HS-5 (cell line): ENCODE results near the gene AKAP12.
"Not testable (repeated sequence)": the region's sequence is repeated elsewhere in the genome, so short reads cannot be mapped to it uniquely, and the experiment has no call there.

Experiments used
- DNase-seq: peaks from one replicate; pipeline ENCODE4 v3.0.0-alpha.2; 2012; ENCODE audit warnings: low read depth

Gene AKAP12

DNA sequence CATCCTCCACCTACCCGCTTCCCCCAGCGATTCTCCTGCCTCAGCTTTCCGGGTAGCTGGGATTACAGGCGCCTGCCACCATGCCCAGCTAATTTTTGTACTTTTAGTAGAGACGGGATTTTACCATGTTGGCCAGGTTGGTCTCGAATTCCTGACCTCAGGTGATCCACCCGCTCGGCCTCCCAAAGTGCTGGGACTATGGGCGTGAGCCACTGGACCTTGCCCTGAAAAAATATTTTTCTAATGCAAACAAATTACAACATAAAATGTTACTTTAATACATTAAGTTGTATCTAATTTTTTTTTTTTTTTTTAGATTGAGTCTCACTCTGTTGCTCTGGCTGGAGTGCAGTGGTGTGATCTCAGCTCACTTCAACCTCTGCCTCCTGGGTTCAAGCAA is 142.9 kb downstream of the AKAP12 start:
- not testable (repeated sequence) for DNase-seq

DNA sequence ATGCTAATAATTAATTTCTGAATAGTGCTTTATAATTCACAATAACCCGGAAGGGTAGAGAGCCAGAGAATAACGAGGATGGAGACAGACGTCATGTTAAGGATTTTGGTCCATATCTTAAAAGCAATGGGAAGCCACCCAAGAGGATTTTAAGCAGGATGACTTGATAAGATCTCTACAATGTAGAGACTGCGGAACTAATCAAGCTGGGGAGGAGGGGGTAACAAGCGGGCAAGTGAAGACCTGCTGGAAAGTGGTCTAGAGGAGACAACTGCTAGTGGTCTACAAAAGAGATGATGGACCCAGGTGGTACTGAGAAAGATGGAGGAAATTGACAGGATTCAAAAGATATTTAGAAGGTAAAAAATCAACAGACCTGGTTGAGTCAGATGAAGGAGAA is 144.4 kb downstream of the AKAP12 start:
- DNase-seq: no peak

DNA sequence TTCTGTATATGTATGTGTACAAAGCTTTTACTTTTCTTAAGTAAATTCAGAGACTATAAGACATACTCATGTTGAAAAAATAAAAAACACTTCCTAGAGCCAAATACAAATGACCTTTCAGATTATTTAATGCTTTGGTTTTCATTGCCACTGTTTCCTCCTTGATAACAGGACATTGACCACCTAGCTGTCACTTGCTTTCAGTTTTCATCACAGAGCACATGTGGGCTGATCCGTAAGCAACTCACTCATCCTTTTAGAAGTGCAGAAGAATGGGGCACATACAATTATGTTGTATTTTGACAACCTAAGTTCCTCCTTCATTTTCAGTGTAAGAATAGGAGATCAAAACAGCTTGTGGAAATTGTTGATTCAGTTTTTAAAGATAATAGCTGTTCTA is 145.4 kb downstream of the AKAP12 start:
- DNase-seq: no peak

DNA sequence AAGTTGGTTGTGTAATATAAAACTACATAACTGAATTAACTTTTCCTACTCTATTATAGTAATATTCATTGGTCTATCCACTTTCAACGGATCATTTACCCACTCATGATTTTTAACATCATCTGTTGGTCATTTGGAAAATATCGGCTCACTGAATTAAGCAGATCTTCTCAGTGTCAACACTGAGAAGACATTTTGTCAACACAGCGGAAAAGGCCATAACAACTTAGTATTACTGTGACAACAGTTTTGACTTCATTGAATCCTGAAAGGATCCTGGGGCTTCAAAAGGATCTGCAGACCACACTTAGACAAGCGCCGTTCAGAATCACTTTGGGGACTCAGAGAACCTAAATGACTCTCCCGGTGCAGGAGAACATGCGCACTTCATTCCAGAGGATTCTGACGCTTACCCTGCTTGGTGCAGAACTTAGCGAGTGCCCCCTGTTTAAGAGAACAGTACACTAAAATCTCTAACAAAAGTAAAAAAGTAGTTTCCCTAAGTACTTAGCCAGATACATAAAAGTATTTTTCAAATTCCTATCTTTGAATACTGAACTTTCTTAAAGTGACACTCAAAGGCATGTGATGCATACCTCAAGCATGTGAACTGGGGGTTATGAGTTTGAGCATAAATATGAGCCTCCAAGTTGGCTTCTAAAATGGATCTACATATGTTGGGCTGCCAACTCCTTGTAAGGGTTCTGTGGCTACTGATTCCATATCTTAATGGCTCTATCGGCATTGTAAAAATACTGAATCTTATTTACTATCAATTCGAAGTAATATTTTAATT is 147.6 kb downstream of the AKAP12 start:
- DNase-seq: peak; percentile 52

DNA sequence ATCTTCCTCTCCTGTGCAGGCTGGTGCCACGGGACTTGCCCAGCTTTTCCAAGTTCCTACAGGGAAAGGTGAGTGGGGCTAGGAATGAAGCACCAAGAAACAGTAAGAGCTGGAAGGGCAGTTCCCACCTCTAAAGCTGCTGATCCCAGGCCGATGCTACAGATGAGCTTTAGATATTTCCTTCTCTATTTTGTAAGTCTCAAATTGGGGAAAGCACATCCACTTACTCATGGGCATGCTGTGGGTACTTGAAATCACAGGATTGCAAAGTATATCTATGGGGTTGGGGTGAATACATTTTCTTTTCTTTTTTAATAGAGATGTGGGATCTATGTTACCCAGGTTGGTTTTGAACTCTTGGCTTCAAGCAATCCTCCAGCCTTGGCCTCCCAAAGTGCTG is 148.5 kb downstream of the AKAP12 start:
- DNase-seq: no peak

DNA sequence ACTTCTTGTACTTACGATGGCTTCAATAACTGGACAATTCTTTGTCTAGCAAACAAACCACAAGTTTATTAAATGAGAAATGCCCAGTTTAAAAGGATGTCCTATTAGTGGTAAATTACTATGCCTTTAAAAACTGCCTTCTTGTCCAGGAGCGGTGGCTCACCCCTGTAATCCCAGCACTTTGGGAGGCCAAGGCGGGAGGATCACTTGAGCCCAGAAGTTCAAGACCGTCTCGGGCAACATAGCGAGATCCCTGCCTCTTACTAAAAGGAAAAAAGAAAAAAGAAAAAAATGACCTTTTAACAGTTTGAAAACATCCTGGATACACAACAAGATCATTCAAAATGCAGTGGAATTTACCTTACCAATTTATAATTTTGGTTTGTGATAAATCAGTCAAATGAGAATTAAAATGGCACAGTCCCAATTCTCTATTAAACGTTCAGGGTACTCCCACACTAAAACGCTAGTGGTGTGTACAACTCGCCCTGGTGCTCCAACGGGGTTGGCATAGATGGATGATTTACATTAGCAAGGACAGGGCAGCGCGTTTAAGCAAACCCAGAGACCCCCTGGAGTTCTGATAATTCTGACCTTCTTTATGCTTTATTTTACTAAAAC is 149.3 kb downstream of the AKAP12 start:
- DNase-seq: no peak

DNA sequence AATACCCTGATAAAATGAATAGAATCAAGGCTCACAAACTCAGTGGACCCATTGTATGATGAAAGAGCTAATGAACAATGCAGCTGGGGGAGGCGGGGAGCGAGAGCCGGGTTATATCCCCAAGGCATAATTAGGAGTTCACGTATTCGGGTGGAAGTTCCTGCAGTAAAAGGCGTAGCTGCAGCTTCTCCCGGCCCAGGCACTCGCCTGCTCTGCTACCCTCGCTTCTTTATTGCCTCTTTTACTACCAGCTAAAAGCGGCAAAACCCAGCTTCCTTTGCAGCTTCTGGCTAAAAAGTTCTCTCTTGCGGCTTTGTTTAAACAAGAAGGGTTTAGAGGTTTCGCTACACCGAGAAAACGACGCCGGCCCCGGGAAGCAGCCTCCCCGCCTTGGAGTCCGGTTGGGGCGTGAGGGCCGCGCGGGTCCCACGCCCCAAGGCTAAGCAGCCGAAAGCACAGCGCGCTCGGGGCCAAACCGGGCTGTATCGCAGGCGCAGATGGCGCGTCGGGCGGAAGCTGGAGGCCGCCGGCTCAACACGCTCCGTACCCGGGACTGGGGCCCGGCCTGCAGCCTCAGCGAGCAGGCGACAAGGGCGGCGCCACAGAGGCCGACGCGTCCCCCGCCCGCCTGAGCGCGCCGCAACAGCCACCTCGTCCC is 150.0 kb downstream of the AKAP12 start:
- no peak for DNase-seq

DNA sequence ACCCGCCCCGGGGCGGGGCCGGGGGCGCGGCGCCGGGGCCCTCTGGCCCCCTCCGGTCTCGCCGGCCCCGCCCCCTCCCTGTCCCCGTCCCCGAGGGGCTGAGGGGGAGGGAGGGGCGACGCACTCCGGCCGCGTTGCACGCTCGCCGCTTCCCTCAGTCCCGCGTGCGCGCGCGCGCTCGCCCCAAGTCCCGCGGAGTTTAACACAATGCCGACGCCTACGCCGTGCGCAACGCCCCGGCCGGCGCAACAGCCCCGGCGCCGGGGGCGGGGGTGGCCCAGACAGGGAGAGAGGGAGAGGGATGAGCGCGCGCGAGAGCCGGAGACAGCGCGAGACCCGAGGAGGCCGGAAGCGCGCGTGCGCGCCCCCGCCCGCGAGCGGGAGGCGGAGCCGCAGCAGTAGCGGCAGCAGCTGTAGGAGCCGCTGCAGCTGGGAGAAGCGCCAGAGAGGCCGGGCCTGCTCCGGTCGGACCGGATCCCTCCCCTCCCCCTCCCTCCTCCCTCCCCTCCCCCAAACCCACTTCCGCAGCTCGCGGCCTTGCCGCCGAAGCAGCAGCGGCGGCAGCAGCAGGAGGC is 150.6 kb downstream of the AKAP12 start:
- DNase-seq: peak; percentile 93

DNA sequence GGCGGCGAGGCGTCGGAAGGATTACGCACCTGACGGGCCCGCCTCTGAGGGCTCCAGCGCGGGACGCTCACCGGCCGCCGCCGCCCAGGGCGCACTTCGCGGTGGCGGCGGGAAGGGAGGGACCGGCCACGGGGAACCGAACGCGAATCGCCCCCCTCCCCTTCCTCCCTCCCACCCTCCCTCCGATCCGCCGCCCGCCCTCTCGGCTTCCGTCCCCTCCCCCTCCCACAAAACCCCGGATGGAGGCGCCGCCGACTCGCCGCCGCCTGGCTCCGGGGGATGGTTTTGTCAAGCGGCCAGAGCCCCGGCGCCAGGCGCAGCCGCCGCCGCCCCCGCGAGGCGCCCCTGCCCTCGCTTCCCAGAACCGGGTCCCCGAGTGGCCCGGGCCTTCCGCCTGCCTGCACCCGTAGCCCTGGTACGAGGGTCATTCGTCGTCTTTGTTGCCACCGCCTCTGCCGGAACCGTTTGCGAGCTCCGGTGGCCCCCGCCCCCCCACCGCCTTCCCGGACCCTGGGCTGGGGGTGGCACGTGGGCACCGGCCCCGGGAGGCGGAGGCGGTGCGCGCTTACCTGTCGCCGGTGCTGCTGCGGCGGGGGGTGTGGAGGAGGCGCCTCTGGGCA is 151.2 kb downstream of the AKAP12 start:
- no peak for DNase-seq

DNA sequence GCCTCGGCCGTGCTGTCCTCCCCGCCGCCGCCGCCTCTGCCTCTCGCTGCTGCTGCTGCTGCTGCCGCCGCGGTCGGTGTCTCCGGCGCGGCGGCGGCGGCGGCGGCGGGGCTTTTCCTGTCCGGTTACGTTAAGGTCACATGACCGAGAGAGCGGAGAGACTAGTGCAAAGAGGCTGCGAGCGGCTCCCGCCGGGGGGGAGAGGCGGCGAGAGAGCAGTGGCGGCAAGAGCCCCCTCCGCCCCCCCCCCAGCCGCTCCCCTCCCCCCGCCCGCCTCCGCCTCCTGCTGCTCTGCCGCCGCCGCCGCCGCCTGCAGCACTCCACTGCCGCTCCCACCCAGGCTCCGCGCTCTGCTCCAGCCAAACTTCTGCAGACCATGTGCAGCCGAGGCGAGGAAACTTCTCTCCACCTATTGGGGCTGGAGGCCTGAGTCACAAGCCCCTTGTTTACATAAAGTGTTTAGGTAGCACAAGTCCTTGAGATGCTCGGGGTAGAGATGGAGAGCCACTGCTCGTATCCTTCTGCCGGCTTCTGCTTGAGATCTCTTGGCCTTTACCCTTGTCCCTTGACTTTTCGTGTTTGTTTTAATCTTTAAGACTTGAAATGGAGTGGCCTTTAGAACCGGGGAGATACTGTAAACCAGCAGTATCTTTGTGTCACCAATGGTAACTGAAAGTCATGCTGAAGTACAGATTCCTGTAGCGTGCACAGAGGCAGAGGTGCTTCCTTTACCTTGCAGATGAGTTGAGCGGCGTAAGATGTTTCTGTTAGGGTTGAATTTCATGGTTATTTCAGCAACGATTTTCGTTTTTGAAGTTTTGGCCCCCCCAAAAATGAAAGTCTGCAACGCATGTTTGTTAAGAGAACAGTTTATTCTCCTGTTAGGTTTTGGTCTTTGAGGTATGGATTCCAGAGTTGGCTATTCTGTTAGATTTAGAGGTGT is 152.0 kb downstream of the AKAP12 start, which contains the start of gene ZBTB2:
Gene ZBTB2, minus strand, starts transcription at position 89 of the 943 bp plus-strand sequence. CDS start 17,922 bp downstream, outside the sequence.
- no peak for DNase-seq

DNA sequence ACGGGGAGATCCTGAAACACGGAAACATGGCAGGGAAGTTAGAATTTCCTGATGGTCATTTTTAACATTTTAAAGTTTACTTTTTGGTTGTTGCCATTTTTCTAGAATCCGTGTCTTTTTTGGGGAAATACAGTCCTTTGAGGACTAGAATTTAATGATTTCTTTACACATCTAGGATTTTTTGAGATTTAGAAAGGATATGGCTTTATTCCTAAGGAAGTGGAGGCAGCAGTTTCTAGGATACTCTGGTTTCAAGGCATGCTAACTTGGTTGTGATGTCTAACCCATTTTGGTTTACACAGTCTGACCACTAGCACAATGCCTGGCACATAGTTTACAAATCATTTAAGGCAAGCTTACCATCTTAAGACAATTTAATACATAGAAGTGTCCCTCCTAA is 152.7 kb downstream of the AKAP12 start:
- no peak for DNase-seq

DNA sequence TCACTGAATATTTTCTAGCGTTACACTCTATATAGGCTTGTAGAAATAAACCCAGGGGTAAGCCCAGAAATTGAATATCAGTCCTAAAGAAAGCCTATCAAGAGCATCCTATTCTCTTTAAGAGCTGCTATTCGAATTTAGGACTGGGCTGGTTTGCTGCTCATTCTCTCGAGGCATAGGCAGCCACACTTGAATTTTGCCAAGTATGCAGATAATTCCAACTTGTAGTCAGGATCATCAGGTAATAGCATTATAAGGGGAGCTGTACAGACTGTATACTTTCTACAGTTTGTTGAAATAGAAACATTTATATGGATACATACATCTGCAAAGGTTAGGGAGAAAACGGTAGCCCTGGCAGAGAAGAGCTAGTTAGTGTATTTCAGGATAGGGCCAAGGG is 153.6 kb downstream of the AKAP12 start:
- DNase-seq: no peak

DNA sequence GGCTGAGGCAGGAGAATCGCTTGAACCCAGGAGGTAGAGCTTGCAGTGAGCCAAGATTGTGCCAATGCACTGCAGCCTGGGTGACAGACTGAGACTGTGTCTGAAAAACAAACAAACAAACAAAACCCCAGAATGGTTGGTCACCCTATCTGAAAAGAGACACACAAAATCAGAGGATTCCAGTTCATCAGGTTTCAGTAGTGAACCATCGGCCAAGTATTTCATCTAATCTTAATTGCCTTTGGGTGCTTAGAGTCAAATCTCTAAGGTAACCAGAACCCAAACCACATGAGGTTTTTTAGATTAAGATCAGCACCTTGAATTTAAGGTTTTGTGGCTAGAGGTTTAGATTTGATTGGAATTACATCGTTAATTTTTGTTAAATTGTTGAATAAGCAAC is 159.9 kb downstream of the AKAP12 start:
- DNase-seq: no peak

DNA sequence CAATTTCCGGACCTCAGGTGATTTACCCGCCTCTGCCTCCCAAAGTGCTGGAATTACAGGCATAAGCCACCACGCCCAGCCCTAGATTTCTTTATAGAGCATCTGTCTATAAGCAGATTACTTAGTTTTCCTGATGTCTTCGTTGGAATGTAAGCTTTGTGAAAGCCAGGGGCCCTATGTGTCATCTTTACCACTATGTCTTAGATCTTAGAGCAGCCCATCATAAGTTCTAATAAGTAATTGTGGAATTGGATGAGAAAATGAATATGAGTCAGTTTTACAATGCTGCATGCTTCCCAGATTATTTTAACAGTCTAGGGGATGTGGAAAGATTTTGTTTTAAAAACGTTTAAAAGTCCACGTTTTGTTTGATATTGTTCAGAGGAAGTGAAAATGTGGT is 160.7 kb downstream of the AKAP12 start:
- peak; percentile 80 for DNase-seq

DNA sequence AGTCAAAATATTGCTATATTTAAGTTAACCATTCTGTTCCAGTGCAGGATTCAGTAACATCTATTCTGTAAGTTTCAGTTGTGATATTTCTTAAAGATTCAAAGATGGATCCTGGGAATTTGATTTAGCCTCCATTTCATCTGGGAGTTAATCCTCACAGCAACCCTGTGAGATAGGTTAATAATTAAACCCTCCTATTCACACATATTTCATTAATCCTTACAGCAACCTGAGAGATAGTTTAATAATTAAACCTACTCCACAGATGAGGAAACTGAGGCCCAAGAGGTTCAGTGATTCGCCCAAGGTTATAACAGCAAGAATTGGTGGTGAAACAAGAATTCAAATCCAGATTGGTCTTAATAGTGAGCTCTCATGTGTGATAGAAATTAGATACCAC is 162.5 kb downstream of the AKAP12 start:
- no peak for DNase-seq

DNA sequence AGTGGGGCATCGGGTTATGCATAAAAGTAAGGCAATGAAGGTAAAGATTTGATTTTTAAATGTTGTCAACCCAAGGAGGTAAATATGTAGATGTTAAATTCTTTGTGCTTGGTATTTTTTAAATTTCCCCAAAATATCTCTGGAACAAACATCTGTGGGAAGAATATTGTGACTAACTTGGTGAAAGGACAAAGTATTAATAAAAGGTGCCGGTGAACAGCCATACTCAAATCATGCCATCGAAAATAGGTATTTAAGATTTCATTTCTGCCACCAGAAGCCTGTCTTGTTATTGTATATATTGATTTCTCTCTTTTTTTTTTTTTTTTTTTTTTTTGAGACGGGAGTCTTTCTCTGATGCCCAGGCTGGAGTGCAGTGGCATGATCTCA is 164.1 kb downstream of the AKAP12 start:
- DNase-seq: no peak
